Measurements from ENCODE around the gene TUSC2.
A peak's percentile ranks its signal among the peaks of the same experiment; 100 is the strongest.
"Not testable (repeated sequence)": the region's sequence is repeated elsewhere in the genome, so short reads cannot be mapped to it uniquely, and the experiment has no call there.

Gene TUSC2

GRCh38 chr3:50321336-50322114, 6.5 kb downstream of the TUSC2 start:
- peak; percentile 65 for DNase-seq (ENCODE audit: low read depth)
- peak overlapping the region; percentile 80 for H3K4me3 ChIP-seq (ENCODE audit: low read depth, low read length)

- H3K4me3 ChIP-seq (ENCODE audit: low read depth, low read length) = peak overlapping the region; percentile 80
- DNase-seq (ENCODE audit: low read depth) = no peak
Observed at GRCh38 chr3:50320853-50321335, 7.1 kb downstream of the TUSC2 start.

GRCh38 chr3:50319894-50320625, 8.0 kb downstream of the TUSC2 start:
- no peak for DNase-seq (ENCODE audit: low read depth)
- peak overlapping the region; percentile 80 for H3K4me3 ChIP-seq (ENCODE audit: low read depth, low read length)

GRCh38 chr3:50319181-50319893, 8.7 kb downstream of the TUSC2 start:
- no peak overlapping the region for H3K4me3 ChIP-seq (ENCODE audit: low read depth, low read length)

GRCh38 chr3:50318615-50319014, 9.4 kb downstream of the TUSC2 start:
- no peak for DNase-seq (ENCODE audit: low read depth)
- H3K4me3 ChIP-seq (ENCODE audit: low read depth, low read length) = no peak overlapping the region

More at GRCh38 chr3:50319181-50319893, 8.7 kb downstream of the TUSC2 start:
- no peak for DNase-seq (ENCODE audit: low read depth)

GRCh38 chr3:50318163-50318562, 9.9 kb downstream of the TUSC2 start:
- no peak overlapping the region for H3K4me3 ChIP-seq (ENCODE audit: low read depth, low read length)
- no peak for DNase-seq (ENCODE audit: low read depth)

- no peak for DNase-seq (ENCODE audit: low read depth)
- no peak overlapping the region for H3K4me3 ChIP-seq (ENCODE audit: low read depth, low read length)
Observed at GRCh38 chr3:50317300-50317699, 10.7 kb downstream of the TUSC2 start.

- DNase-seq (ENCODE audit: low read depth) = no peak
- H3K4me3 ChIP-seq (ENCODE audit: low read depth, low read length) = no peak overlapping the region
Observed at GRCh38 chr3:50316657-50317242, 11.3 kb downstream of the TUSC2 start.

GRCh38 chr3:50314816-50315215, 13.2 kb downstream of the TUSC2 start:
- DNase-seq (ENCODE audit: low read depth) = no peak

GRCh38 chr3:50314342-50314741, 13.7 kb downstream of the TUSC2 start:
- H3K4me3 ChIP-seq (ENCODE audit: low read depth, low read length) = no peak overlapping the region
- no peak for DNase-seq (ENCODE audit: low read depth)

More at GRCh38 chr3:50314816-50315215, 13.2 kb downstream of the TUSC2 start:
- H3K4me3 ChIP-seq (ENCODE audit: low read depth, low read length) = no peak overlapping the region

- not testable (repeated sequence) for DNase-seq (ENCODE audit: low read depth); H3K4me3 ChIP-seq (ENCODE audit: low read depth, low read length)
Observed at GRCh38 chr3:50312041-50312440, 16.0 kb downstream of the TUSC2 start.

GRCh38 chr3:50304601-50305000, 23.4 kb downstream of the TUSC2 start:
- no peak overlapping the region for H3K4me3 ChIP-seq (ENCODE audit: low read depth, low read length)
- DNase-seq (ENCODE audit: low read depth) = no peak

- no peak for DNase-seq (ENCODE audit: low read depth)
- no peak within 1 kb of the TSS for H3K4me3 ChIP-seq (ENCODE audit: low read depth, low read length)
Observed at GRCh38 chr3:50303013-50303815, 24.8 kb downstream of the TUSC2 start, which contains the start of gene HYAL1. Gene HYAL1, minus strand, starts transcription at chr3:50303574. Its CDS starts 618 bp downstream, at chr3:50302956.

- no peak overlapping the region for H3K4me3 ChIP-seq (ENCODE audit: low read depth, low read length)
- no peak for DNase-seq (ENCODE audit: low read depth)
Observed at GRCh38 chr3:50302095-50303012, 25.7 kb downstream of the TUSC2 start.

GRCh38 chr3:50300681-50301254, 27.3 kb downstream of the TUSC2 start:
- DNase-seq (ENCODE audit: low read depth) = no peak
- H3K4me3 ChIP-seq (ENCODE audit: low read depth, low read length) = no peak overlapping the region

- peak; percentile 13 for DNase-seq (ENCODE audit: low read depth)
- H3K4me3 ChIP-seq (ENCODE audit: low read depth, low read length) = peak overlapping the region; percentile 53
Observed at GRCh38 chr3:50299929-50300680, 27.9 kb downstream of the TUSC2 start.

GRCh38 chr3:50299638-50299928, 28.4 kb downstream of the TUSC2 start:
- H3K4me3 ChIP-seq (ENCODE audit: low read depth, low read length) = peak overlapping the region; percentile 53
- DNase-seq (ENCODE audit: low read depth) = no peak

All from skeletal muscle cell (primary cell).